ENCODE measurements around the gene CUL1. TPM values are rescaled to one million over a fixed set of nuclear protein-coding genes. Genes with fewer than 3 reads are reported as not detected.

The CUL1 gene
- total and polyA plus RNA-seq, 8 donors: 32.5 to 59.7 (median 57.8) TPM

DNA sequence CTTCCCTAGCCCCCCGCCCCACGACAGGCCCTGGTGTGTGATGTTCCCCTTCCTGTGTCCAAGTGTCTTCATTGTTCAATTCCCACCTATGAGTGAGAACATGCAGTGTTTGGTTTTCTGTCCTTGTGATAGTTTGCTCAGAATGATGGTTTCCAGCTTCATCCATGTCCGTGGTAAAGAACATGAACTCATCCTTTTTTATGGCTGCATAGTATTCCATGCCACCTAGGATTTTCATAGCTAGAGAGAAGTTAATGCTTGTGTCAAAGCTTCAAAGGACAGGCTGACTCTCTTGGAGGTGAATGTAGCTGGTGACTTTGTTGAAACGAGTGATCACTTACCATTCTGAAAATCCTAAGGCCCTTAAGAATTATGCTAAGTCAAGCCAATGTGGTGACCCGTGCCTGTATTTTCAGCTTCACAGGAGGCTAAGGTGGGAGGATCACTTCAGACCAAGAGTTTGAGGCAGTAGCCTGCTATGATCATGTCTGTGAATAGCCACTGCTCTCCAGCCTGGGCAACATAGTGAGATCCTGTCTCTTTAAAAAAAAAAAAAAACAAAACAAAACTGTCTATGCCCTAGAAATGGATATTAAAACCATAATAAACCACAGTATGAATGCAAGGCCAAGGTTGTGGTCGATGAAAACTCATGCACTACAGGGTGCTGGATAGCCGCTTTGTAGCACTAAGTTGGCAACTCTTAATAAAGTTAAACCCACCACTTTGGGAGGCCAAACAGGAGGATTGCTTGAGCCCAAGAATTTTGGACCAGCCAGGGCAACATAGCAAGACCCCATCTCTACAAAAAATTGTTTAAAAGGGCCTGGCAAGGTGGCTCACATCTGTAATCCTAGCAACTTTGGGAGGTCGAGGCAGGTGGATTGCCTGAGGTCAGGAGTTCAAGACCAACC, 52.0 kb downstream of the CUL1 start:
- no peaks in the 10 kb centered on the region for H3K27me3 ChIP-seq
- intact Hi-C loops (cut with DNase I): no loop called here
- TF ChIP-seq, protein P1, sequence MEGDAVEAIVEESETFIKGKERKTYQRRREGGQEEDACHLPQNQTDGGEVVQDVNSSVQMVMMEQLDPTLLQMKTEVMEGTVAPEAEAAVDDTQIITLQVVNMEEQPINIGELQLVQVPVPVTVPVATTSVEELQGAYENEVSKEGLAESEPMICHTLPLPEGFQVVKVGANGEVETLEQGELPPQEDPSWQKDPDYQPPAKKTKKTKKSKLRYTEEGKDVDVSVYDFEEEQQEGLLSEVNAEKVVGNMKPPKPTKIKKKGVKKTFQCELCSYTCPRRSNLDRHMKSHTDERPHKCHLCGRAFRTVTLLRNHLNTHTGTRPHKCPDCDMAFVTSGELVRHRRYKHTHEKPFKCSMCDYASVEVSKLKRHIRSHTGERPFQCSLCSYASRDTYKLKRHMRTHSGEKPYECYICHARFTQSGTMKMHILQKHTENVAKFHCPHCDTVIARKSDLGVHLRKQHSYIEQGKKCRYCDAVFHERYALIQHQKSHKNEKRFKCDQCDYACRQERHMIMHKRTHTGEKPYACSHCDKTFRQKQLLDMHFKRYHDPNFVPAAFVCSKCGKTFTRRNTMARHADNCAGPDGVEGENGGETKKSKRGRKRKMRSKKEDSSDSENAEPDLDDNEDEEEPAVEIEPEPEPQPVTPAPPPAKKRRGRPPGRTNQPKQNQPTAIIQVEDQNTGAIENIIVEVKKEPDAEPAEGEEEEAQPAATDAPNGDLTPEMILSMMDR (IDR thresholded peaks at IDR 0.05): no peak
- no peaks in the 10 kb centered on the region for H3K9me3 ChIP-seq
- no peak overlapping the region for H3K4me3 ChIP-seq
- no peaks in the 10 kb centered on the region for H3K4me1 ChIP-seq
- H3K27ac ChIP-seq: no peak overlapping the region
- ATAC-seq: no peak
- no peak for DNase-seq
- H3K36me3 ChIP-seq: peaks cover 0 to 9% of the 10 kb centered on the region in 2 donors

DNA sequence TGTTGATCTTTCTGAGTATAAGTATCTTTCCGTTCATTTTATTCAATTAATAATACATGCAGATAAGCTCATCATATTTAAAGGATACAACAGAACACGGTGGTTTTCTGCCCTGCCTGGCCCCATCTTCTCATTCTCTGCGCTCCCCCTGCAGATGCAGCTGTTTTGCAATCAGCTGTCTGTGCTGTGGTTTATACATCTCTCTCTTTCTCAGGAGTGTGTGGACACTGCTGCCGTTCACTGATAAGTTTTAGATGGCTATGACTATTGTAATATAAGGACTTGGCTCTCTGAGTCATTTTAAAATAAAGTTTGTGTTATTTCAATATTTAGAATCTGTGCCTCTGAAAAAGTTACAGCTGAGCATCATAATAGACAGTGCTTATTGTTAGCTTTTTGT, 54.5 kb downstream of the CUL1 start:
- H3K27me3 ChIP-seq: no peaks in the 10 kb centered on the region

DNA sequence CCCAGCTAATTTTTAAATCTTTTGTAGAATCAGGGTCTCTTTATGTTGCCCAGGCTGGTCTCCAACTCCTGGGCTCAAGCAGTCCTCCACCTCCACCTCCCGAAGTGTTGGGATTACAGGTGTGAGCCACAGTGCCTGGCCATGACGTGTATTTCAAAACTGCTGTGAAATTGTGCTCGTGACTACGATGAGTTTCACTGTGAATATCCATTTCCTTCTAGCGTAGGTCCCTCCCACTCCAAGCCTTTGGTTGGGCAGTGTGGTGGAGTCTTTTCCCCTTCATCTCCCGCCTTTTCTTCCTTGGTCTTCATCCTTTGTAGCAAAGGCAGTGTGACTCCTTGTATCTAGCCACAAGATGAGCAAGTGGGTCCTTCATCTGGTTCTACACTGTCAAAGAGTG, 56.2 kb downstream of the CUL1 start:
- no peak overlapping the region for H3K27ac ChIP-seq
- H3K4me3 ChIP-seq: no peak overlapping the region
- H3K9me3 ChIP-seq: no peaks in the 10 kb centered on the region
- no peaks in the 10 kb centered on the region for H3K27me3 ChIP-seq
- no peak for ATAC-seq
- no peak for DNase-seq
- TF ChIP-seq, protein P1 (IDR thresholded peaks at IDR 0.05): no peak
- H3K4me1 ChIP-seq: no peaks in the 10 kb centered on the region
- peaks cover 0 to 41% of the 10 kb centered on the region in 2 donors for H3K36me3 ChIP-seq
- intact Hi-C loops (cut with DNase I): no loop called here

More for the DNA sequence above, 54.5 kb downstream of the CUL1 start:
- peaks cover 0 to 26% of the 10 kb centered on the region in 2 donors for H3K36me3 ChIP-seq
- TF ChIP-seq, protein P1 (IDR thresholded peaks at IDR 0.05): no peak
- intact Hi-C loops (cut with DNase I): no loop called here
- ATAC-seq (no peak), DNase-seq (no peak)
- H3K27ac ChIP-seq: no peak overlapping the region
- H3K4me1 ChIP-seq: no peaks in the 10 kb centered on the region
- no peak overlapping the region for H3K4me3 ChIP-seq
- no peaks in the 10 kb centered on the region for H3K9me3 ChIP-seq

DNA sequence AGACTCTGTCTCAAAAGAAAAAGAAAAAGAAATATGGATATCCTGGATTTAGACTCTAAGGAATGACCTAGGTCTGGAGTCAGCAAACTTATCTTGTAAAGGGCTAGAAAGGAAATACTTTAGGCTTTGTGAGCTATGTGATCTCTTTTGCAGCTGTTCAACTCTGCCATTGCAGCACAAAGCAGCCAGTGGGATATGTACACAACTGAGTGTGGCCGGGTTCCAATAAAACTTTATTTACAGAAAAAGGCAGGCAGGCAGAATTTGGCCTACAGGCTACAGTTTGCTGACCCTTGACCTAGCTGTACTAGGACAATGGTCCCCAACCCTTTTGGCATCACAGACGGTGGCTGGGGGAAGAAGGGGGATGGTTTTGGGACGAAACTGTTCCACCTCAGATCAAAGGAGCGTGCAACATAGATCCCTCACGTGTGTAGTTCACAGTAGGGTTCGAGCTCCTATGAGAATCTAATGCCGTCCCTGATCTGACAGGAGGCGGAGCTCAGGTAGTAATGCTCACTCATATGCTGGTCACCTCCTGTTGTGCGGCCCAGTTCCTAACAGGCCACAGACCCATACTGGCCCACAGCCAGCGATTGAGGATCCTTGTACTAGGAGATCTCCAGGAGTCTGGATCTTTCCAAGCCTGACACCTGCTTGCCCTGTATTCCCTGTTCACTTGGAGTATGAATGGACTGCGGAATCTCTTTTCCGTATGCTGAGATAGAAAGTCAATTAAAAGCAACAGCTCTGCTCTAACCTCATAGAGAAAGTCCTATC, 63.0 kb downstream of the CUL1 start:
- no peak overlapping the region for H3K27ac ChIP-seq
- H3K4me1 ChIP-seq: no peaks in the 10 kb centered on the region
- peaks cover 0 to 83% of the 10 kb centered on the region in 2 donors for H3K36me3 ChIP-seq
- intact Hi-C loops (cut with DNase I): no loop called here
- ATAC-seq (no peak), DNase-seq (no peak)
- TF ChIP-seq, protein P1 (IDR thresholded peaks at IDR 0.05): no peak
- no peak overlapping the region for H3K4me3 ChIP-seq
- no peaks in the 10 kb centered on the region for H3K27me3 ChIP-seq
- H3K9me3 ChIP-seq: no peaks in the 10 kb centered on the region

DNA sequence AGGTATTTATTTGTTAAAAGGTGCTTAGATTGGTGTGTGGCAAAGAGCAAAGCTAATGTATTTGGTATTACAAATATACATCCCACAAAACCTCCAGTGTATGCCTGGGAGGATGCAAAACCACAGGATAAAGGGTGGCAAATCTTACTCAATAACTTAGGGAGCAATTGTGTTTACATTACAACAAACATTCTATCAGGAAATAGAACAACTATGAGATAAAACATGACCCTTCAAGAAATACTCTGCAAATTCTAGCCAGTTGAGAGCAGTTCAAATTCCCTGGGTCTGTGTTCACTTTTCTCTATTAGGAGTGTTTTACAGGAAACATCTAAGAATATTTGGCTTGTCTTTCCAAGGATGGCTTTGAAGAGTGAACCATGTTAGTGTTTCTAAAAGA, 64.9 kb downstream of the CUL1 start:
- Histone ChIP-seq H3K36me3 (peaks cover 0 to 83% of the 10 kb centered on the region in 2 donors), H3K27me3 (no peaks in the 10 kb centered on the region), H3K4me1 (no peaks in the 10 kb centered on the region), H3K27ac (no peak overlapping the region), H3K9me3 (no peaks in the 10 kb centered on the region), H3K4me3 (no peak overlapping the region)
- TF ChIP-seq, protein P1 (IDR thresholded peaks at IDR 0.05): no peak
- DNase-seq (no peak), ATAC-seq (no peak)
- intact Hi-C loops (cut with DNase I): no loop called here

All from left lung (tissue), 10 donors.